HG03342 (cell line): Measurements from ENCODE around the gene MIPEP.
"Not testable (repeated sequence)": the region's sequence is repeated elsewhere in the genome, so short reads cannot be mapped to it uniquely, and the experiment has no call there.

Experiments
- ATAC-seq: cut with Tn5 transposase; IDR thresholded peaks from one replicate; pipeline ENCODE4 v1.9.1; 2021; ENCODE audit warnings: mild to moderate bottlenecking, moderate library complexity; ENCODE audit not compliant: unreplicated experiment

The MIPEP gene

DNA sequence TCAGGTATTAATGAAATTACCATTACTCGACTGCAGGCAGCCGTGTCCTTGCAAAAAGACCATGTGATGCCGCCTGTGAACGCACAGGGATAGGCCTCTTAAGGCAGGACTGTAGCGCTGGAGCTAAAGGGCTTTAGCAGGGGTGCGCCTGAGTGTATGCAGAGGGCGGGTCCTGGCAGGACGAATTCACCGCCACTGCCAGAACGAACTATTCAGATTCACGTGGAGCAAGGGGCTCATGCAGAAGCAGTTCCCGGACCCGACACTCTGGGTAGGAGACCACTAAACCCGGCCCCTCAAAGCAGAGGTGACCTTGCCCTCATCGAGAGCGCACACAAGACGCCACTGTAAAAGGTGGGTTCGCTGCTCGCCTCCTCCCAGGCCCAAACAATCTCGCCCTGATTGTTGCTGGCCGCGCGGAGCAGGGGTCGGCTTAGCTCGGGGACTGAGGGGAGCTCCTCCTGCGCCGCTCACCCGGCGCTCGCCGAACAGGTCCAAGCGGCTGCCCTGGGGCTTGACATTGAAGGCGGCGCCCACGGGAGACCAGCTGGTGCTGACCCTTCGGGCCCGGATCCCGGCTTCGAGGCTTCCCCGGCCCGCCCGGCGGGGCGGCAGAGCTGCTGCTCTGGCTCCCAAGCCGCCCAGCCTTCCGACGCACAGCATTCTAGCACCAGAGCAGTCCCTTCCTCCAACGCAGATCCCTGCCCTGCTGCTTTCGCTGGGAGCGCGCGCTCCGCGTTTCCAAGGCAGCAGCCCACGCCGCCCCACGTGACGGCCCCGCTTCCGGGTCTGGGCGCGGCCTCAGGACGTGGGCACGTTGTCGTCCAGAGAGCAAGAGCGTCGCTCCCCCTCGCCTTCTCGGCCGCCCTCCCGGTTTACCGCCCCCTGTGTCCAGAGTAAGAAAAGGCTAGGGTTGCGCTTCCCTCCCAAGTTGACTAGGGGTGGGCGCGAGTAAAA is at the start of gene MIPEP:
Gene MIPEP, minus strand, starts transcription at position 743 of the 957 bp plus-strand sequence. Its CDS starts 80 bp downstream, at position 663.
- ATAC-seq: peak; percentile 94

DNA sequence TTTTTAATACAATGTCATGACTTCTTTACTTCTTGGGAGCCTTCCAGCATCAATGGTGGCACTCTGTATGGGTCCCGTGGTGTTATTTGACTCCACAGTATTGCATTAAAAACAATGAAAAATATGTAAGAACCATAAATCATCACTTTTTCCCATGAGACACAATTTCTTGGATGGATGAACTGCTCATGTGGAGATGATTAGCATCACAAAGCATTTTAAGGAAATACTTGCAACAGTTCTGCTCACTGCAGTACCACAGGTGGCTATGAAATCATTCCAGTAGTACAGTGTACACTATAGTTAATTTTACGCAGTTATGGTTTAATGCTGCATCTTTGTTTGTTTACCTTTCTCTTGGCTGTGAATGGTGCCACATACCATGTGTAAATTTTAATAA is 45.3 kb upstream of the MIPEP start:
- no peak for ATAC-seq

DNA sequence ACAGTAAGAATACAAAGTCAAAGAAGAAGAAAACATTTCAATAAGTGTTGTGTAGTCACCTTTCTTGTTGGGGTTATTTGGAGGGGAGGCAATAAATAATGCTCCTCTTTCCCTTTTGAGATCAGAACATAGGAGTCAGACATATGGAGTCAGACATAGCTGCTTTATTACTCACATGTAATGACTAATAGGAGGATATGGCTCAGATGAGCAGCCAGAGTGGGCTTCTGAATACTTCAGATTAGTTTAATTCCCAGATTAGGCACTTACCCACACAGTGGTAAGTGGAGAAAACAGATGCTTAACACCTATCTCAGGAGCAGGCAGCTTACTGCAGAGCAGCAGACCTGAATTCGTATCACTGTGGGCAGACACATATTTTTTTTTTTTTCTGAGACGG is 39.8 kb upstream of the MIPEP start:
- no peak for ATAC-seq

DNA sequence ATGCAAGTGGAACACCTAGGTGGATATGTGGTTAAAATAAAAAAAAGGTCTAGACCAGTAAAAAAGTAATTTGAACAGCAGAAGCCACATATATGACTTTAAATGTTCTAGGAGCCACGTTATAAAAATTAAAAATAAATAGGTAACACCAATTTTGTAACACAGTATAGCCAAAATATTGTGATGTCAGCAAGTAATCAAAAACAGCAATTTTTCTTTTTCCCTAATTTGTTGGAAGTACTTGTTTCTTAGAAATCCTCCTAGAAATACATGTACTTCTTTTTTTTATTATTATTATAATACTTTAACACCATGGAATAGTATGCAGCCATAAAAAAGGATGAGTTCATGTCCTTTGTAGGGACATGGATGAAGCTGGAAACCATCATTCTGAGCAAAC is 33.8 kb upstream of the MIPEP start:
- ATAC-seq: no peak

DNA sequence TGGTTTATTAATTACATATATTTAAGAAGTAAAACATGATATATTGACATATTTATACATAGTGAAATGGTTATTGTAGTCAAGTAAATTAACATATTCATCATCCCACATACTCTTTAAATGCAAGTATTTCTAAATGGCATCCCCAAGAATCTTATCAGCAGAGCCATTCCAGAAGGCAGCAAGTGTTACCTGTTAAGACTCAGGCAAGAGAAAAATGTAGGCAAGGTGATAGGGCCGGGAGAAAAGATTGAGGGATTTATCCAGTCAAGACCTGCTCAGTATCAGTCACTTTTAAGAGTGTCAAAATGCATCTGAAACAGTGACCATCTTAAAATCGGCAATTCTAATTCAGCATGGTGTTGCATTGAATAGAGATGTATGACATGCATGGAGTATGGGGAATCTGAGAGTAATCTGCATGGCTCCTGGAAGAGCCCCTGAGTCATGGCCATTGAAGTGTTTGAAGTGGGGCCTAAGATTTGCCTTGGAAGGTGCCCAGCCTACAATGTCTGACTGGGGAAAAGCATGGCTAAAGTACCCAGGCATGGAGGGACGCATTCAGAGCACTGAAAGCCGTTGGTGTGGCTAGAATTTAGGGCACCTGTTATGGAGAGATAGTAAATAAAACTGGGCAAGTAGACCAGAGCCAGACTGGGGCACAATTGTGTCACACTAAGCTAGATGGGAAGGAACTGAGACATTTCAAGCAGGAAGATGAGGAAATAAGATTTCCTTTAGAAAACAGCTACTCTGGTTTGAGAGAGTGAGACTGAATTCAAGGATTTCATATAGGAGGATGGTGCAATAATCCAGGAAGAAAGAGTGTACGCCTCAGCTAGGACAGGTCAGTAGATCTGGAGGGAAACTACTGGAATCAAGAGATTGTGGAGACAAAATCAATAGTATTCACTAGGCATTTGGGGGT is 33.1 kb upstream of the MIPEP start:
- ATAC-seq: no peak

DNA sequence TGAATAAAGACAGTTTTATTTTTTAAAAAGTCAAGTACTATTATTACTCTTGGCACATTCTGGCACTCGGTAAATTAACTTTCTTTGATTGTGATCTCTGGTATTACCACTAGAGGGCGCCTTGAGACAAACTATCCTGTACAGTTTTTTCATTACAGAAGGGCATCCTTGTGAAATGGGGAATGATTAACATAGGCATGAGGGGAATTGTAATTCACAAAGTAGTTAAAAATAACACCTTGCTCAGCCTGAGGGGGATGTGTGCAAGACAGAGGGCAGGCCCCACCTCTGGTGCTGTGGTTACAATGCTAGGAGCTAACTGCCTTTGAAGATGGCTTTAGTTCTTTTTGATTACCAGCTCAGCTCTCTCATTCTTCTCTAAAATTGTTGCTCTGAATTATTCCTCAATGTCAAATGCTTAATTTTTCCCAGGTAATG is 32.3 kb upstream of the MIPEP start:
- ATAC-seq: no peak

DNA sequence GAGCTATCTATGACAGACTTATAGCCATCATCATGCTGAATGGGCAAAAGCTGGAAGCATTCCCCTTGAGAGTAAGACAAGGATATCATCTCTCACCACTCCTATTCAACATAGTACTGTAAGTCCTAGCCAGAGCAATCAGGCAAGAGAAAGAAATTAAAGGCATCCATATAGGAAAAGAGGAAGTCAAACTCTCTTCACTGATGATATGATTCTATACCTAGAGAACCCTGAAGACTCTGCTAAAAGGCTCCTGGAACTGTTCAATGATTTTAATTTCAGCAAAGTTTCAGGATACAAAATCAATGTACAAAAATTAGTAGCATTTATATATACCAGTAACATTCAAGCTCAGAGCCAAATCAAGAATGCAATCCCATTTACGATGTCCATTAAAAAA is 29.8 kb upstream of the MIPEP start:
- ATAC-seq: no peak

DNA sequence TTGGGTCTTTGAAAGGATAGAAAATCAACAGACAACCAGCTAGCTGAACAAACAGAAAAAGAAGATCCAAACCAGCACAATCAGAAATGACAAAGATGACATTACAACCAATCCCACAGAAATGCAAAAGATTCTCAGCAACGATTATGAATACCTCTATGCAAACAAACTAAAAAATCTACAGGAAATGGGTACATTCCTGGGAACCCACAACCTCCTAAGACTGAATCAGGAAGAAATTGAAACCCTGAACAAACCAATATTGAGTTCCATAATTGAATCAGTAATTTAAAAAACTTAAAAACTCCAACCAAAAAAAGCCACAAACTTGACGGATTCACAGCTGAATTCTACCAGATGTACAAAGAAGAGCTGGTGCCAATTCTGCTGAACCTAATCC is 29.0 kb upstream of the MIPEP start:
- no peak for ATAC-seq

DNA sequence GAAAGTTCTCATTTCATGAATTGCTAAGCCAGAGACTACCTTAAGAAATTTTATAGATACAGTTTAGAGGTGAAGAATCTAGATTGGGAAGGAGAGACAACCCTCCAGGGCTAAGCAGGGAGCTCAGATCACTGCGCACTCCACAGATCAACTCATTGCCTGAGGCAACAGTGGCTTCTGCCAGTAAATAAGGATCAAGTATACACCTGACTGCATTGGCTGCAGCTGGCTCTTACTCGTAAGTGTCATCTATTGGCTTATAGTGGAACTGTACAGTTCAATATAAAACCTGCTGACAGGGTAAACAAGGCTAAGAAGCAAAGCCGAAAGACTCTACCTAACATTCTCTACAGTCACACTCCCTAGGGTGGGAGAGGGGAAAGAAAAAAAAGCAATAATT is 26.1 kb upstream of the MIPEP start:
- no peak for ATAC-seq

DNA sequence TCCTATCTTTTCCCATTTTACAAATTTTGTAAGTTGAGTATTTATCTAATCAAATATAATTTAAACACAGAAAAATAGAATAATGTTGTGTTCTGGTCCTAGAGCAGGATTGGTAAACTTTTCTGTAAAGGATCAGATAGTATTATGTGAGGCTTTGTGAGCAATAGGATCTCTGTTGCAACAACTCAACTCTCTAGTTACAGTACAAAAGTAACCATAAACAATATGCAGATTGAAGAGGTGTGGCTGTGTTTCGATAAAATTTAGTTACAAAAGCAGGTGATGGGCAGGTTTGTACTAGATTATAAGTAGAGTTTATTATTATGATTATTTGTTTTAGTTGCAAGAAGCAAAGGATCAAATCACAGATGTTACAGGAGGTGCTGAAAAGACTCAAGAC is 23.3 kb upstream of the MIPEP start:
- ATAC-seq: no peak

DNA sequence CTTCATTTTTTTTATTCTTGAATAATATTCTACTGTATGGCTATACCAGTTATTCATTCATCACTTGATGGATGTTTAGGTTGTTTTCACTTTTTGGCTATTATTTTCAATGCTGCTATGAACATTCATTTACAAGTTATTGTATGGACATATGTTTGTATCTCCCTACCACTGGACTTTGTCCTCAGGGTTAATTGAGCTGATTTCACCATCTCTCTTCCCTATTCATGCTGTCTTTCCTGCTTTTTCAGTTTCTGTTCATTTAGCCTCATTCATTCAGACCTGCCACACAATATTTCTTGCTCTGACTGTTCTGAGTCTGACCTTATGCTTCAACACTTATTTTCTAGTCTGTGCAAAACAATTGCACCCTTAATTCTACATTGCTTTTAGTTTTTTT is 20.4 kb upstream of the MIPEP start:
- no peak for ATAC-seq

DNA sequence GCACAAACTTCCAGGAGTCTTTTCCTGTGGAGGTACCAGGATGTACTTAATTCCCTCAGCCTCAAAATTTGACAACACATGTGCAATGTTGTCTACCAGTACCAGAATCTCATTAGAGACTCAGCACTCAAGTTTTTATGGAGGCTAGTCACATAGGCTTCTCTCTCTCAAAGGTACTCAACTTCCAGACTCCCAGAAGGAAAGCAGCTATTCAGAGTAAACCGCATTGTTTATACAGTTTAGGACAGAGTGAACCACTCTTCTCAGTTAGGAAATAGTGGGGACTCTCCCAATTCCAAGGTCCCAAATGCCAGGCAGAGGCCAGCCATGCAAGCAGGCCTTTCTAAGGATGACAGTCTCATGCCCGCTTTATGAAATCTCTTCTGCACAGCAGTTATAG is 16.6 kb upstream of the MIPEP start:
- no peak for ATAC-seq

DNA sequence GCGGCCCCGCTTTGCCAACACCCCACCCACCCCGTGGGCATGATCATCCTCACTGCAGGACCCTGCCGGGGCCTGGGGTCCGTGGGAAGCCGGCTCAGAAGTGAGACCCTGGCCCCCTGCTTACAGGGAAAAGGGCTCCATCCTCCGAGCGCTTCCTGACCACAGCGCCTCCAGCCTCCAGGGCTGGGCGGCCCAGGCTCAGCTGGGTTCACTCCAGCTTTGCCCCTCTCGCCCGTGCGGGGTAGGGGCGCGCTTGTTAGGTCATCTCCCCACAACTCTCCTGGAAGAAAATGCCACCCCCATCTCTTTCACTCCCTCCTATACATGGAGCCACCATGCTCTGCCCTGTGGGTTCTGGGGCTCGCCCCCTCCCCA is 14.7 kb upstream of the MIPEP start:
- no peak for ATAC-seq

DNA sequence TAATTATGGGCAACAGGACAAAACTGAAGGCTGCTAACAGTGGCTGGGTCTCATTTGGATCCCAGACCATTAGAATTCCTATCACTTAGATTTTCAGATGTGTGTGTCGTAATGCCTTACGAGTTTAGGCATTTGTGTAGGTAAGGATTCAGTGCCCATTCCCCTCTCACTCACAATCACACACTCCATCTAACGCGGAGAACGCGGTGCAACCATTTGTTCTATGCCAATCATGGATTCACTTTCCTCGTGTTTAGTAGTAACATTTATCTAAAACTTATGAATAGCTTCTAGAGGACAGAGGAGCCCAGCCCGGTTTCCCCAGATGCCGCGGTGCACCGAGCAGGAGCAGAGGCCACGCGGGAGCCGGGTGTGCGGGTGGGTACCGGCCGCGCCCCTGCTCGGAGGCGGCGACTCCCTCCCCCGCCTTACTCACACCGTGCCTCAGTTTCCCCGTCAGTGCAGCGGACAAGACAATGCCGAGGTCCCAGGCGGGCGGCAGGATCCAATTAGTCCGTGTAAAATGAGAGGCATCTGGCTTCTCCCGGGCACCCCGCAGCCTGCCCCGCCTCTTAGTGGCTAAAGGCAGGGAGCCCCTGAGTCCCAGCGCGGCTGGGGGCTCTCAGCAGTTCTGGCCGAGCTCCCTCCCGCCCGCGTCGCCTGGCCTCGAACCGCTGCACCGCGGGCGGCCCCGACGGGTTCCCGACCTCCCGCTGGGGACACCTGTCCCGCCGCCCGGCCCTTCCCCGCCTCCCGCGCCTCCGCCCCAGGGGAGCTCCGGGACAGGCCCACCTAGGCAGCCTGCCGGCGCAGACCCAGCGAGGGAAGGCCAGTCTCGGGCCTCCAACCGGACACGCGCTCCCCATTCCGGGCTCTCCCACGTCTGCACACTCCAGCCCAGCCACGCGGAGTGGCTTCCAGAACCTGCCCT is 14.0 kb upstream of the MIPEP start:
- no peak for ATAC-seq

DNA sequence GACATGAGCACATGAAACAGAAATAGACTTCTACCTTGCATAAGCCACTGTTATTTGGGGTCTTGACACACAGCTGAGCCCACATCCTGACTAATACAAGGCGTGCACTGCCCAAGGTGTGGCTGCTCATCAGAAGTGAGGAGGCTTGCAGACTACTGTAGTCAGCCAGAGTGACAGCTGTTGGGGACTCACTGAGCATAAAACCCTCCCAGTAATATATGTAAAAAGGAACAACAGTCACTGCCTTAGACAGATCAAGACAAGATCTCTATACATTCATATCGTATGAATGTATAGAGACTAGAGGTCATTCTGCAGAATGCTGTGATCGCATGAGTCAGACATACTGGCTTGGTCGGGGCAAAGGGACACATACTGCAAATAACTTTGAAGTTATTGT is 12.2 kb upstream of the MIPEP start:
- no peak for ATAC-seq

DNA sequence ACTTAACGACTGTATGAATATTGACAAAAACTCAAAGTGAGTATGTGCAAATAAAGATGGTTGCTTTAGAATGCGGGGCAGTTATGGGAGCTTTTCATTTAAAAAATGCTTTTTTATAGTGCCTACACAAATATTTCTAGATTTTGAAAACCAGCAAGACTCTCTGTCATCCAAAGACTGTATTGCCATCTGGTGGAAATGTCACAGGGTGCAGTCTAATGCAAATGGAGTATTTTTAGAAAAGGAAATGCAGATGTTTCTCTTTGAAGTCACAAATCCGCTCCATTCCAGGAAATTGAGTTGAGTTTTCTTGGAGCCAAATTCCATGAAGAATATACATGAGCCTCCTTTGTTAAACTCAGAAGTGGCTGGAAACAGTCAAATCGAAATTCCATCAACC is 10.4 kb upstream of the MIPEP start:
- ATAC-seq: no peak

DNA sequence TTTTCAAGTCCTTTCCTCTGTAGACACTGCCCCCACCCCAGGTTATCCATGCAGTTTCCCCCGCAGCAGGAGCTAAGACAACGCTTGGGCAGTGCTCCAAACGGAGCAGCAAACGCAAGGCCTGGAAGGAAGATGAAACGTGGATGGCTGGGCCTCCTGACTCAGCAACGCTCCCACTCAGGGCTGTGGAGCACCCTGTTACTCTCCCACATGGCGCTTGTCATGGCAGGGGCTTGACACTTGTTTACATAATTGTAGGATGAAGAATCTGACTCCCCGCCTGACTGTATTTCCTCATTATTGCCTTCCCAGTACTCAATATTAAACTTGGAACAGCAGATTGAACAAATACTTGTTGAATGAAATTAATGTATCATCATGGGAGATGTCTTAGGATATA is 8.9 kb upstream of the MIPEP start:
- no peak for ATAC-seq

DNA sequence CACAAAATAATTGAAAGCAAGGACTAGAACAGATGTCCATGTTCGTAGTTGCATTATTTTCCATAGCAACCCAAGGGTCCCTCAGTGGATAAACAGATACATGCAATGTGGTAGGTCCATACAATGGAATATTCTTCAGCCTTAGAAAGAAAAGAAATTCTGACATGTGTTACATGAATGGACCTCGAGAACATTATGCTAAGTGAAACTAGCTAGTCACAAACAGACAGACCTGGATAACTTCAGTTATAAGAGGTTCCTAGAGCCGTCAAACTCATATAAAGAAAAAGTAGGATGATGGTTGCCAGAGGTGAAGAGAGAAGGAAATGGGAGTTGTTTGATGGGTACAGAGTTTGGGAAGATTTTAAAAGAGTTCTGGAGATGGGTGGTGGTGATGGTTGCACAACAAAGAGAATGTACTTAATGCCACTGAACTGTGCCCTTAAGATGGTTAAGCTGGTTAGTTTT is 8.3 kb upstream of the MIPEP start, which contains the start of gene C1QTNF9B:
Gene C1QTNF9B, minus strand, starts transcription at position 51 of the 468 bp plus-strand sequence.
- ATAC-seq: not testable (repeated sequence)

DNA sequence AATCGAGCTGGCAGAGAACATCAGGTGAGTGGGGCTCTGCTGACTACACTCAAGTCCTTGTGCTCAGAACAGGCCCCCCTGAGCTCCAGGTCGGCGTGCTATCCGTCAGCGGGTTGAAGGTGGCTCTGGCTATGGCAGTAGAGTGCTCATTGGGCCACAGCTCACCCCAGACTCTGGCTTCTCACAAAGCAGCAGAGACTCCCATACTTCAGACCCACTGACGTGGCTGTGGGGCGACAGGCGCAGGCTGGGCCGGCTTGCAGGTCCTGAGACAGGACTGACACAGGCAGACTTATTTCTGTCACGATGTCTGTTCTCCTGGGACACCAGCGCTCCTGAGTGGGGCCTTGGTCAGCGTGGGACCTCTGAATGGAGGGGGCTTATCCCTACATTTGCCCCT is 5.5 kb upstream of the MIPEP start:
- ATAC-seq: not testable (repeated sequence)

DNA sequence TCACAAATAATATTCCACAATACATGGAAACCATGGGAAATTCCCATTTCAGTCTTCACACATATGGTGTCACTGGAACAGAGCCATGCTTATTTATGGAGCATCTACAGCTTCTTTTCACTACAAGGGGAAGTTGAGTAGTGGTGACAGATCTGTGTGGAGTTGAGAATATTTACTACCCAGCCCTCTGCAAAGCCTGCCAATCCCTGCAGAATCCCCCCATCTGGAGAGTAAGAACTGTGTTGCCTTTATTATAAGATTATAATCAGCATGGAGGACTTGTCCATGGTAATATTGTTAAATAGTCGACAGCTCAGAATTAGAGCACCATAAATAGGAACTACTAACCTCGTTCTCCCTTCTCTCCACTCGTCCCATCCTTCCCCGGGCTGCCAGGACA is 4.6 kb upstream of the MIPEP start:
- ATAC-seq: not testable (repeated sequence)
